GM21528 (cell line): ENCODE measurements around the gene SLC12A4.
A peak's percentile ranks its signal among the peaks of the same experiment; 100 is the strongest.
"Not testable (repeated sequence)": the region's sequence is repeated elsewhere in the genome, so short reads cannot be mapped to it uniquely, and the experiment has no call there.

Experiments
- ATAC-seq: cut with Tn5 transposase; IDR thresholded peaks from one replicate; pipeline ENCODE4 v1.9.1; 2021; ENCODE audit warnings: mild to moderate bottlenecking, moderate library complexity; ENCODE audit not compliant: unreplicated experiment, low FRiP score

Gene SLC12A4

DNA sequence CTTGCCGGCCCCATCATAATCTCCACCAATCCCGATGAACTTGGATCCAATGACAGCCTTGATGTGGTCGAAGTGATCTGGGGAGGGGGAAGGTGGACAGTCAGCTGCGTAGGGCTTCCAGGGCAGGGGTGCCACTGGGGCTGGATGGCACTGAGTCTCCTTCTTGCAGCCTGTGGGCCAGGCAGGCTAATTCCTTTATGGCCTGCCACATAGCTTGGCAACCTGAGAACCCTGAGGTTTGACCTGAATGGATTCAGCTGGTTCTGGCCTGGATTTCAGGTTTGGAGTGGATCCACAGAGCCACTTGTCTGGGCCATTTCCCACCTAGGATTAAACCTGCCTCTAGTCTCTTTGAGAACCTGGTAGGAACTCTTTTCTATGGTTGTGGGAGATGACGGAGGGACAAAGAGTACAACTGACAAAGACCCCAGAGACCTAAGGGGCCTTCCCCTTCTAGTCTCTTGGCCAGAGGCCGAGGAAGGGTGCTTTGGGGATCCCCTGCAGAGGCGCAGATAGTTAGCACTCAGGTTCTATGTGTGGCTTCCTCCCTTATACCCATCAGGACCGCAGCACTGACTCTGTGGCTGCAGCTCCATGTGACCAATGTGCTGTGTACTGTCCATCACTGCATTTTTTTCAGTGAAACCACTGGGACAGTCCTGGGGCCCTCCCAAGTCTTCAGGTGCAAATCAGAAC is 21.0 kb upstream of the SLC12A4 start:
- ATAC-seq: no peak

DNA sequence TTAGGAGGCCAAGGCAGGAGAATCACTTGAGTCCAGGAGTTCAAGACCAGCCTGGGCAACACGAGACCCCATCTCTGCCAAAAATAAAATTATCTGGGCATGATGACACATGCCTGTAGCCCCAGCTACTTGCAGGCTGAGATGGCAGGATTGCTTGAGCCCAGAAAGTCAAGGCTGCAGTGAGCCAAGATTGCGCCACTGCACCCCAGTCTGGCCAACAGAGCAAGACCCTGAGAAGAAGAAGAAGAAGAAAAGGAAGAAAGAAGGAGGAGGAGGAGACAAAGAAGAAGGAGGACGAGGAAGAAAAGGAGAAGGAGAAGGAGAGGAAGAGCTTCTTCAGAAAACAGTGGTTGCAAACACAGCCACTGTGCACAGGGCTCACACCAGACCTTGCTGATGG is 20.2 kb upstream of the SLC12A4 start:
- ATAC-seq: no peak

DNA sequence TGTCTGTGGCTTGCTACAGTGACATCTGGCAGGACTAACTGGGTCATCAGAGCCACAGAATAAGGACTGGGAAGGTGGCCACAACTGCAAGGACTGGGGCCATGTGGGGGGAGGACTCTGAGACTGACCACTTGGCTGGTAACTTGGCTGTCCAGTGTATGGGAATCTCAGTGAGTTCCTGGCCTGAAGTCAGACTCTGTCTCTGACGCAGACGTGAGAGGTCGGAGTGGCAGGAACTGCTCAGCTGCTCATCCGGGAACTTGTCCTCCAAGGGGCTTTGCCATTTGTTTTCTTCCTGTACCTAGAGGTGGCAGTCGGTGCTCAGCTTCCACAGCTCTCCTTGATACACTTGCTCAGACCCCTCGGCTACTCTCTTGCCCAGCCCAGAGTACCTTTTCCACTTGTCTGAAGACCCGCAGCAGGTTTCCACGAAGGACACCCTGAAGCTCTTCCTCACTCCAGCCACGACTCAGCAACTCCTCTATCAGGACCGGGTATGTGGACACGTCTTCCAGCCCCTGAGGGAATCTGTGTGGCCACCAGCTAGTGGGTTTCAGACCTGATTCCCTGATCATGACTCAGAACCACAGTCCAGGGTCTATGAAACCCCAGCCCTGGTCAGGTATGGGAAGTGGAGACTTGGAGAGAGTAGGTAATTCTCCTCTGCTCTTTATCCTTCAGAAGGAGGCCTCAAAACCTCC is 19.2 kb upstream of the SLC12A4 start:
- ATAC-seq: no peak

DNA sequence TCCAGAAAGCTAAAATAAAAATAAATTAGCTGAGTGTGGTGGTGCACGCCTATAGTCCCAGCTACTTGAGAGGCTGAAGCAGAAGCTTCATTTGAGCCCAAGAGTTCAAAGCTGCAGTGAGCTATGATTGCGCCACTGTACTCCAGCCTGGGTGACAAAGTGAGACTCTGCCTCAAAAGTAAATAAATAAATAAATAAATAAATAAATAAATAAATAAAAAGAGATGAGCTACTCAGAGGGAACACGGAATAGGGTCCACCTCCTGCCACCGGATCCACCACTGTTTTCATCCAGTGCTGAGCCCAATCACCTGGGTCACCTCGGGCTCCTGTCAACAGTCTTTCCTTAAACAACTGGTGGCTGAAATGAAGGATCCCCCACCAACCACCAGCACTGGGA is 18.5 kb upstream of the SLC12A4 start:
- ATAC-seq: no peak

DNA sequence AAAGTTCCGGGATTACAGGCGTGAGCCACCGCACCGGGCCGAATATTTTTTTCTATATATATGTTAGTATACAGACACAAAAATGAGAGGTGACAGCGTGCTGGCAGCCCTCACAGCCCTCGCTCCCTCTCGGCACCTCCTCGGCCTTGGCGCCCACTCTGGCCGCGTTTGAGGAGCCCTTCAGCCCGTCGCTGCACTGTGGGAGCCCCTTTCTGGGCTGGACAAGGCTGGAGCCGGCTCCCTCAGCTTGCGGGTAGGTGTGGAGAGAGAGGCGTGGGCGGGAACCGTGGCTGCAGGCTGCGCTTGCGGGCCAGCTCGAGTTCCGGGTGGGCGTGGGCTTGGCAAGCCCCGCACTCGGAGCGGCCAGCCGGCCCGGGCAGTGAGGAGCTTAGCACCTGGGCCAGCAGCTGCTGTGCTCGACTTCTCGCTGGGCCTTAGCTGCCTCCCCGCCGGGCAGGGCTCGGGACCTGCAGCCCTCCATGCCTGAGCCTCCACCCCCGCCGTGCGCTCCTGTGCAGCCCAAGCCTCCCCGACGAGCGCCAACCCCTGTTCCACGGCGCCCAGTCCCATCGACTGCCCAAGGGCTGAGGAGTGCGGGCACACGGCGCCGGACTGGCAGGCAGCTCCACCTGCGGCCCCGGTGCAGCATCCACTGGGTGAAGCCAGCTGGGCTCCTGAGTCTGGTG is 13.7 kb upstream of the SLC12A4 start:
- no peak for ATAC-seq

DNA sequence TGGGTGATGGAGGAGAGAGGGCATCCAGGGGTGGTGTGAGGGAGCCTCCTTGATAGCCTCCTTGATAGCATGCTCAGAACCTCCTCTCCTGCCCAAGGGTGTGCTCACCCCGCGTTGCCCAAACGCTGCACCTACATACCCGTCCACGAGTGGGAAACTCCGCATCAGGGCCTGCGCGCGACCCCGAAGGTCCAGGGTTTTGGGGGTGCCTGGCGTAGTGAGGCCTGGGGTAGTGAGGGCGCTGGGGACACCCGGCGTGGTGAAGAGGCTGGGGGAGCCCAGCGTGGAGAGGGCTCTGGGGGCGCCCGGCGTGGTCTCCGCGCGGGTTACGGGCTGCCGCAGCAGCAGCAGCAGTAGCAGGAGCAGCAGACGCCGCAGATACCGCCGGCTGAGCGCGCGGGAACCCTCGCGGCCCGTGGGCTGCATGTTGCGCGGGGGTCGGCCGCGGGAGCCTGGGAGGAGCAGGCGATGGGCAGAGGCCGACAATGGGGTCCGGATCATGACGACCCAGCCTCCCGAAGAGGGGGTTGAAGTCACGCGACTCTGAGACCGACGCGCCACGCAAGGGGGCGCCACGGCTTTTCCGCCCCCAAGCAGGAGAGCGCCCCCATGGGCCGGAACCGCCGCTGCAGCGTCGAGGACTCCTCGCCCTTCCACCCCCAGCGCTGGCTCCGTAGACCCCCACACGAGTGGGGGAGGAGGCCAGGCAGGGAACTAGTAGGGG is 11.7 kb upstream of the SLC12A4 start, which contains the start of gene DPEP3:
Gene DPEP3 (minus strand): TSS at position 545 of the 724 bp plus-strand sequence. CDS start 119 bp downstream, at position 426.
- no peak for ATAC-seq

DNA sequence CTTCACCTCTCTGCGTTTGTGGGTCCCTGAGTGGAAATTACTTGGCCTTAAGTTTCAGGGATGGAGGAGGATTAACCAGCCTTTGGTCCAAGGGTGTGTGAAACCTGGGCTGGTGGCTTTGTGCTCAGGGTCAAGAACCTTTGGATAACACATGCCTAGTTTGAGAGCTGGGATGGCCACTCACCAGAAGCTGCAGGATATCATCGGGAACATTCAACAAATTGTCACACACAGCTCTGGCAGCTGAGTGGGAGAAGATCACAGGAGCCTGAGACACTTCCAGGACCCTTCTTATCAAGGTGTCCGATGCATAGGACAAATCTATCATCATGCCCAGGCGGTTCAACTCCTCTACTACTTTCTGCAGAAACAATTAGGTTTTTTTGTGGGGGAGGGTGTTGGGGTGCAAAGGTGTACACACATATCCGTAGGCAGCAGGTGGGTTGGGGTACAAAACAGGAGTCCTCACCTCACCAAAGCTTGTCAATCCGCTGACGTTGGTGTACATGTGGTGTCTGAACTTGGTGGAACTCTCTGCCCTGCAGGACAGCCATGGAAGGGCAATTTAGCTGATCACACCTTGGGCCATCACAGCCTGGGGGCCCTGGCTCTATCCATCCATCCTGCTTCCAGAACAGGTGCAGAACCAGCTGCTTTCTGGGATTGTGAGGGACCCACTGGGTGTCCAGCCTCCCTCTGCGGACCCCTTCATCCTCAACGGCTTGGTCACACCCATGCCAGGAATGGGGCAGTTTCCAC is 9.2 kb upstream of the SLC12A4 start:
- ATAC-seq: no peak

DNA sequence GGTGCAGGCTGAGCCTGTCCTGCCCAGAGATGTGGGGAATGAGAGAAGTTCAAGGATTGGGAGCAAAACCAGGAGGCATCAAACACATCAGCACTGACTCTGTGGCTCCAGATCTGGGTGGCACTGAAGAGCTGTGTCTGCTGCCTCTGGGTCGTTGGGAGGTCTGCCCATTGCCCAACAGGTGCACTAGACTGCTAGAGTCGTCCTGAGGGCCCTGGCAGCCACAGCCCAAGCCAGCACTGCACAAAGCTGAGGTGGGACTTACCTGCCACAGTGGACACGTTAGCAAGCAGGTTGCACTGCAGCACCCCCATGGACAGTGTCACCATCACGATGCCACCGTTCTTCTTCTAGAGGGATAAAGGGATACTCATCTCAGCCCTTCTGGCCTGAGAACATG is 8.6 kb upstream of the SLC12A4 start:
- no peak for ATAC-seq

DNA sequence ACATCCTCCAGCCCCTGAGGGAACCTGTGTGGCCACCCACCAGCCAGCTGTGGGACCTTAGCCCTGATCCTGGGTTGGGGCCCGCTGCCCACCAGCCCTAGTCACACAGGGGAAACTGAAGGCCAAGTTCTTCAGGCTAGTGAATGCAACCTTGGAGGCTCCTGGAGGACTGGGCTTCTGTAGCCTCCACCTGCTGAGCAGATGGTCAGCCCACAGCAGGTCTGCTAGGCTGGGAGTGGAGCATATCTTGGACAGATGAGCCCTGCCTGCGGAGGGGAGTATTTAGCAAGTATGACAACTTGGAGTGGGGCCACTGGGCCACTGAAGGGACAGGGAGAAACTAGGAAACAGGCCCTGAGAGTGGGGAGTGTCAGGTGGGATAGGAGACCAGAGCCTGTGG is 7.8 kb upstream of the SLC12A4 start:
- no peak for ATAC-seq

DNA sequence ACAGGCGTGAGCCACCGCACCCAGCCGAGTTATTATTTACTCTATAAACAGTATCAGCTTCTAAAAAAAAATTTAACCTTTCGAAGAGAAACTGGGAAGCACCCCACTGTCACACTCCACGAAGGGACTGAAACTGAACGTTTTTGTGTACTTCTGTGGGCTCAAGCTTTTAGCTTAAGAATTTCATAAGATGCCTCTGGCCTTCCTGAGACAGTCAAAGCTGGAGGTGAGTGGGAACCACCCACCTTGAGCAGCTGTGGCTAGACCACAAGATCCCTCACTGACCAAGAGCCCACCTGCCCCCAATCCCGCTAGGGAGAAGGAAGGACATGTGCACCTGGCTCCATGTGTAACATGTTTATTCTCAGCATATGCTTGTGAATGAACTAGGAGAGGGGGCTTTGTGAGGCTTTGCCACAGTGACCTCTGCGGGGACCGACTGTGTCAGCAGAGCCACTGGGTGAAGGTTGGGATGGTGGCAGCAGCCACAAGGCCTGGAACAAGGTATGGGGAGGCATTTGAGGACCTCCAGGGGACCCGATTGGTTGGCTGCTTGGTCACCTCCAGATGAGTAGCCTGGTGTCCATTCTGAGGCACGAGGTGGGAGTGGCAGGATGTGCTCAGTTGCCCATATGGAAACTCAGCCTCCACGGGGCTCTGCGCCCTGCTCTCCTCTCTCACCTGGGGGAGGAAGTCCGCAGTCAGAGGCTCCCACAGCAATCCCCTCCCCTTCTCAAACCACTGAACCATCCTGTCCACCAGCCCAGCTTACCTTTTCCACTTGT is 7.1 kb upstream of the SLC12A4 start:
- ATAC-seq: no peak

DNA sequence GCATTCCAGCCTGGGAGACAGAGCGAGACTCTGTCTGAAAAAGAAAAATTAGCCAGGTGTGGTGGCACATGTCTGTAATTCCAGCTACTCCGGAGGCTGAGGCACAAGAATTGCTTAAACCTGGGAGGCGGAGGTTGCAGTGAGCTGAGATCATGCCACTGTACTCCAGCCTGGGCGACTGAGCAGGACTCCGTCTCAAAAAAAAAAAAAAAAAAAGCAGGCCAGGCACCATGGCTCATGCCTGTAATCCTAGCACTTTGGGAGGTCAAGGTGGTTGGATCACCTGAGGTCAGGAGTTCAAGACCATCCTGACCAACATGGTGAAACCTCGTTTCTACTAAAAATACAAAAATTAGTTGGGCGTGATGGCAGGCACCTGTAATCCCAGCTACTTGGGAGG is 3.8 kb upstream of the SLC12A4 start:
- not testable (repeated sequence) for ATAC-seq

DNA sequence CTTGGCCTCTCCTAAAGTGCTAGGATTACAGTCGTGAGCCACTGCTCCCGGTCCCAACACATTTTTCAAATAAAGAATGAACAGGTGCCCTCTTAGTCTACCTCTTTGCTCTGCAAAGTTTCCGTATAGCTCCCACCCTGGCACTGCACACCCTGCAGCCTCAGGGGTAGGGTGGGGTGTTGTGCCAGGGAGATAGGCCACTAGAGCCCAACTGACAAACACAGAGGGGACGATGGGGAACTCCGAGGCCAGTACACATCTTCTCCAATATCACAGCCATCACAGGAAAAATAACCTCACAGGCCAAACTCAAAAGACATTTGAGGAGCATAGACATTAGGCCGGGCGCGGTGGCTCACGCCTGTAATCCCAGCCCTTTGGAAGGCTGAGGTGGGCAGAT is 2.7 kb upstream of the SLC12A4 start:
- ATAC-seq: no peak

DNA sequence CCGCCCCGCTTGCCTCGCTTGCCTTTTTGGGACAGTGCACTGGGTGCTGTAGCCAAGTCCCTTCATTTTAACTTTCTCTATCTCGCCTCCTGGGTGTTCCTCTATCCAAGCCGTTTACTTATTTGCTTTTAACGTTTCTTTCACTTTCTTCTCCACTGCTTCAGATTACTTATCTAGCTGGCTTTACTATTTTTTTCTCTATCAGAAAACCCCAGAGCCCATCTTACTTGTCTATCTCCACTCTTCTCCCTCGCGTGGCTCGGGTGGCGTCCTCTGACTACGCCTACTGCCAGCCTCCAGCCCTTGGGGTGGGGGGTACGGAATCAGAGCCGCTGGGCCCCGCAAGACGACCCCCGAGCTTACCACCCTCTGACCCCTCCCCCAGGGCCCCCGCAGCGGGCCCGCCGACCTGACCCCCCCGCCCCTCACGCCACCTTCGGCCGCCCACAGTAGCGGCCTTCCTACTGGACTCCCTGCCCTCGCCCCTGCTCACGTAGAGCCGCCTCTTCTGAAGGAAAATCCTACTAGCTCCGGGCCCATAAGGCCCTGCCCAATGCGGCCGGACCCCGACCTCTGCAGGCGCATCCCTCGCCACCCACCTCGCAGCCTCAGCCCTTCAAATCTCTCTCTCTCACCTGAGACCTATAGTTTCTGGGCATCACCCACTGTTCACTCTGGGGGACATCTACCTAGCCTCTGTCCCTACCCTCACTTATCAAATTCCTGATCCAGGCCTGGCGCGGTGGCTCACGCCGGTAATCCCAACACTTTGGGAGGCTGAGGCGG is 1.0 kb upstream of the SLC12A4 start:
- ATAC-seq: peak; percentile 14

DNA sequence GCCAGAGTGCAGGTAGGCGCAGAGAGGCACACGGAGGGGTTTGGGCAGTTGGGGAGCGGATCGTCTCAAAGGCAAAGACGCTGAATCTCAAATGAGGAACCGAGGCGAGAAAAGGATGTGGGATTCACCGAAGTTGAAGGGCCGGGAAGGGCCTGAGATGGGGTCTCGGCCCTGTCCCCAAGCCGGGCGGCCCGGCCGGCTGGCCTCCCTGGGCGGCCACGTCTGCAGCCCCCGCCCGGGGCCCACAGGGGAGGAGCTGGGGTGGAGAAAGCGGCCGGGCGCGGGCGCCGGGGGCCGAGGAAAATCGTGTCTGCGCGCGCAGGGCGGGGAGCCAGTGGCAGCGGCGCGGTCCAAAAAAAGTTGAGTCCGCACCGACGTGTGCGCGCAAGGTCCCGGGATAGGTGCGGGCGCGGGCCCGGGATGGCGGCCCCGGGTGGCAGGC is 458 bp downstream of the SLC12A4 start:
- ATAC-seq: peak; percentile 34

DNA sequence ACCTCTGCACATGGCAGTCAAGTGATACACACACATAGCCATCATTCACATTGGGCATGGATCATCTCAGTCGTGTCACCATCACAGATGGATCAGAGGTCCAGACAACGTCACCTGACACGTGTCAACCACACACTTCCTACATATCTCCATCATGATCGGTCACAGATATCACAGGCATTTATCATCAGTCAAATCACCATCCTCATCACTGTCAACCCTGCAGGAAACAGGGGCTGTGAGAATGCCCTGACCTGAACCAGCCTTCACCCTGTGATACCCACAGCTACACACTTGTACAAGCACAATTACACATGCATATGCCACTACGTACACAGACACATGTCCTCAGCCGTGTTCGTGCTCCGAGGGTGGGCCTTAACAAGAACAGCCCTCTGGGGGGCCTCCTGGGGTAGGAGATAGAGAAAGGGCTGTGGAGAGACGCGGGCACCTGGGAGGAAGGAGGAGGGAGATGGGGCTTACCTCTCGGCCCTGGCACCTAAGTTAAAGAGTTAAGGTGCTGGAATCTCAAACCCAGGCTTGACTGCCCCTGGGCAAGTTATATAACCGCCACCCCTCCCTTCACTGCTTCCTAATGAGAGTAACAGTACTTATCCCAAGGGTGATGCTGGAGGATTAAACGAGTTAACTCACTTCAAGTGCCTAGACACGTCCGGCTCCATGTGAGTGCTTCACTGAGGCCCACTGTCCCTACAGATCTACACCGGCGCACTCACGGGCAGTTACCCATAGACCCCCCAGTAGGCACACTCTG is 1.1 kb downstream of the SLC12A4 start:
- ATAC-seq: no peak

DNA sequence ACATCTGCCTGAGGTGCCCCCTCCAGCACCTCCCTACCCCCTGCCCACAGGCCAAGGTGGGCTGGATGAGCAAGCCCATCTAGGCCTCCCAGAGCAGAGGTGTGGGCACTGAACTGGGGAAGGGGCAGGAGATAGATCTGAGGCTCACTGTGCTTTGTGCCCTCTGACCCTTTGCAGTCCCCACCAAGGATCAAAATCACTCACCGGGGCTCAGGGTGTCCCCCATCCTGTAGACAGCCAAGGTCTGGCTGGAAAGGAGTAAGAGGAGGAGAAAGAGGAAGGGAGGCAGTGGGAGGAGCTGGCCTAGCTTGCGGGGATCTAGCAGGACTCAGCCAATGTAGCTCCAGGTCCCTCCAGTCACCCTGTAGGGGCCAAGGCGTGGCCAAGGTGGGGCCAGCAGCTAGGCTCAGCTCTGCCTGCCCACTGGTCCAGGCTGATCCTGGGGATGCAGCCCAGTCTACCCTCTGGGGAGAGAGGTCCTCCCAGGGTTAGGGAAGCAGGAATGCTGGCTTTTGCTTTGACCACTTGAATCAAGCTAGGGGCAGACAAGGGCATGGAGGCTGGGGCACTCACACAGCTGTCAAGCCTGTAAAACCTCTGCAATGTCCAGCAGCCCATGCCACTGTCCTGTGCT is 1.8 kb downstream of the SLC12A4 start:
- no peak for ATAC-seq
